PC-3 (cell line): Measurements from ENCODE around the gene SLC4A9. TPM values are rescaled to one million over a fixed set of nuclear protein-coding genes. Genes with fewer than 3 reads are reported as not detected.
A peak's percentile ranks its signal among the peaks of the same experiment; 100 is the strongest.

Experiments
- ATAC-seq: fragments of 200-7000 bp; cut with Tn5 transposase; 2 replicates; pipeline ENCODE4 v1.9.1; 2020; ENCODE audit warnings: mild to moderate bottlenecking, moderate library complexity
- BruUV-seq: library from RNA; stranded (reverse); fragments of 400-500 nt; replicated peaks from 2 replicates; lab custom pipeline; 2021; lab: Mats Ljungman, UMichigan
- CTCF ChIA-PET: fragments of 300-600 bp; sonication (Branson Sonifier 250); formaldehyde crosslinking; loops from one replicate; lab custom pipeline; 2022; ENCODE audit warnings: antibody characterized with exemption; lab: Charles Lee
- POLR2A ChIA-PET: fragments of 300-600 bp; sonication (Branson Sonifier 250); formaldehyde crosslinking; loops from one replicate; lab custom pipeline; 2022; ENCODE audit warnings: antibody characterized with exemption; ENCODE audit not compliant: unreplicated experiment; lab: Charles Lee
- DNase-seq: peaks from one replicate; pipeline ENCODE4 v3.0.0-alpha.2; 2015
- H2AFZ ChIP-seq: fragments of 300-600 bp; sonication (generic); 2 replicates; pipeline ENCODE4 v1.6.0; 2016; ENCODE audit warnings: antibody characterized with exemption, low read length
- H3F3A ChIP-seq: fragments of 300-600 bp; sonication (generic); one replicate; pipeline ENCODE4 v1.6.0; 2017; ENCODE audit warnings: antibody characterized with exemption, low read length, control low read depth, mild to moderate bottlenecking; ENCODE audit not compliant: unreplicated experiment
- H3K27ac ChIP-seq: fragments of 300-600 bp; sonication (generic); 2 replicates; pipeline ENCODE4 v1.5.1; 2016; ENCODE audit warnings: mild to moderate bottlenecking, low read length
- H3K27me3 ChIP-seq: fragments of 300-600 bp; sonication (generic); 2 replicates; pipeline ENCODE4 v1.6.1; 2016; ENCODE audit warnings: low read length, mixed read lengths
- H3K36me3 ChIP-seq: fragments of 300-600 bp; sonication (generic); 2 replicates; pipeline ENCODE4 v1.6.1; 2016; ENCODE audit warnings: low read depth, mixed run types, low read length, mixed read lengths
- H3K4me1 ChIP-seq: fragments of 300-600 bp; sonication (generic); 2 replicates; pipeline ENCODE4 v1.5.1; 2016; ENCODE audit warnings: low read length; ENCODE audit not compliant: insufficient read depth
- H3K4me2 ChIP-seq: fragments of 300-600 bp; sonication (generic); 2 replicates; pipeline ENCODE4 v1.6.0; 2016; ENCODE audit warnings: low read length
- H3K4me3 ChIP-seq: fragments of 300-600 bp; sonication (generic); 2 replicates; pipeline ENCODE4 v1.5.1; 2016; ENCODE audit warnings: mild to moderate bottlenecking, low read length, mixed read lengths
- H3K79me2 ChIP-seq: fragments of 300-600 bp; sonication (generic); 2 replicates; pipeline ENCODE4 v1.6.1; 2017; ENCODE audit warnings: low read length, mixed read lengths
- H3K9ac ChIP-seq: fragments of 300-600 bp; sonication (generic); 2 replicates; pipeline ENCODE4 v1.6.0; 2016; ENCODE audit warnings: mild to moderate bottlenecking, low read length
- H3K9me2 ChIP-seq: fragments of 300-600 bp; sonication (generic); replicated peaks from 2 replicates; pipeline ENCODE4 v1.6.1; 2016; ENCODE audit warnings: mixed run types, low read length, mixed read lengths
- H3K9me3 ChIP-seq: fragments of 300-600 bp; sonication (generic); 2 replicates; pipeline ENCODE4 v1.6.1; 2016; ENCODE audit warnings: low read length, mixed read lengths
- H4K20me1 ChIP-seq: fragments of 300-600 bp; sonication (generic); 2 replicates; pipeline ENCODE4 v1.6.1; 2016; ENCODE audit warnings: low read length, mixed read lengths
- CTCF ChIP-seq: fragments of 300-600 bp; sonication (generic); conservative IDR thresholded peaks from 2 replicates; pipeline ENCODE4 v1.5.1; 2017; ENCODE audit warnings: antibody characterized with exemption, low read depth, mild to moderate bottlenecking, low read length
- EZH2 ChIP-seq: fragments of 300-600 bp; sonication (generic); IDR thresholded peaks from one replicate; pipeline ENCODE4 v1.6.1; 2017; ENCODE audit warnings: antibody characterized with exemption, mild to moderate bottlenecking, low read length; ENCODE audit not compliant: unreplicated experiment
- EZH2phosphoT487 ChIP-seq: fragments of 300-600 bp; sonication (generic); IDR thresholded peaks from 2 replicates; pipeline ENCODE4 v1.6.1; 2018; ENCODE audit warnings: mild to moderate bottlenecking, antibody characterized with exemption, low read length, borderline replicate concordance
- intact Hi-C: fragments of 100-400 bp; cut with micrococcal nuclease; formaldehyde crosslinking; loops from 2 replicates; pipeline ENCODE4 v1.9.0; 2023
- total RNA-seq: library from RNA; depleted of rRNA; stranded (reverse); fragments of >200 nt; gene quantifications from 2 replicates; pipeline ENCODE4 v1.2.3, GENCODE V29; 2014

SLC4A9 gene
- total RNA-seq, 1 experiment from 2014 or later: 0.29 TPM

- POLR2A ChIA-PET: interaction anchor here (0.7 kb wide), 1 partner anchor 48 kb away, joined by 21 read pairs; no protein-coding TSS in a partner anchor
- Histone ChIP-seq H3K27ac (no peak overlapping the region), H3K79me2 (peaks cover 78% of the 10 kb centered on the region)
Measured at GRCh38 chr5:140340605-140341121, 19.3 kb upstream of the SLC4A9 start.

GRCh38 chr5:140341591-140341990 is 18.4 kb upstream of the SLC4A9 start:
- peaks cover 59% of the 10 kb centered on the region for H4K20me1 ChIP-seq
- peaks cover 6% of the 10 kb centered on the region for H3F3A ChIP-seq
- peaks cover 65% of the 10 kb centered on the region for H3K4me1 ChIP-seq
- DNase-seq (no peak), ATAC-seq (no peak)
- H3K9me2 ChIP-seq: no peaks in the 10 kb centered on the region
- H3K9ac ChIP-seq: no peak overlapping the region
- H3K4me3 ChIP-seq: no peak overlapping the region
- H3K27me3 ChIP-seq: no peaks in the 10 kb centered on the region
- H3K36me3 ChIP-seq: peaks cover 61% of the 10 kb centered on the region
- TF ChIP-seq EZH2 (no peak), CTCF (no peak), EZH2phosphoT487 (no peak)
- 0 out of 2 replicates have a peak overlapping the region, but pooled peaks have one; percentile 9 for H3K4me2 ChIP-seq
- peaks cover 81% of the 10 kb centered on the region for H3K79me2 ChIP-seq
- CTCF ChIA-PET: no interaction called here
- no TSS peak for BruUV-seq
- POLR2A ChIA-PET: interaction anchor here (0.6 kb wide), 1 partner anchor 91 kb away, joined by 4 read pairs; no protein-coding TSS in a partner anchor
- no peak overlapping the region for H3K27ac ChIP-seq
- H2AFZ ChIP-seq: no peak overlapping the region
- intact Hi-C loops: no loop called here
- H3K9me3 ChIP-seq: no peaks in the 10 kb centered on the region

More at GRCh38 chr5:140340605-140341121, 19.3 kb upstream of the SLC4A9 start:
- TF ChIP-seq EZH2phosphoT487 (no peak), CTCF (no peak), EZH2 (no peak)
- Histone ChIP-seq H4K20me1 (peaks cover 64% of the 10 kb centered on the region), H3K4me1 (peaks cover 65% of the 10 kb centered on the region), H3K36me3 (peaks cover 68% of the 10 kb centered on the region), H3K4me2 (no peak overlapping the region), H3K9ac (no peak overlapping the region), H3K27me3 (no peaks in the 10 kb centered on the region), H3K9me3 (no peaks in the 10 kb centered on the region), H3F3A (peaks cover 6% of the 10 kb centered on the region), H3K4me3 (no peak overlapping the region), H3K9me2 (no peaks in the 10 kb centered on the region), H2AFZ (no peak overlapping the region)
- DNase-seq (peak; percentile 29), ATAC-seq (no peak)
- CTCF ChIA-PET: no interaction called here
- intact Hi-C loops: no loop called here
- BruUV-seq: no TSS peak

GRCh38 chr5:140342287-140342686 is 17.7 kb upstream of the SLC4A9 start:
- TF ChIP-seq EZH2phosphoT487 (no peak), EZH2 (no peak), CTCF (no peak)
- Histone ChIP-seq H3K36me3 (peaks cover 56% of the 10 kb centered on the region), H3K9me3 (no peaks in the 10 kb centered on the region), H3K4me3 (no peak overlapping the region), H3K9ac (no peak overlapping the region), H3K79me2 (peaks cover 76% of the 10 kb centered on the region), H3K27ac (no peak overlapping the region), H3K27me3 (no peaks in the 10 kb centered on the region), H3K9me2 (no peaks in the 10 kb centered on the region), H2AFZ (no peak overlapping the region), H3K4me2 (peak overlapping the region; percentile 9; the same call in 1 of the 2 replicates), H3F3A (peaks cover 6% of the 10 kb centered on the region), H4K20me1 (peaks cover 58% of the 10 kb centered on the region), H3K4me1 (peaks cover 71% of the 10 kb centered on the region)
- DNase-seq (no peak), ATAC-seq (no peak)
- ChIA-PET POLR2A (interaction anchor here (0.5 kb wide), 1 partner anchor 378 kb away, joined by 10 read pairs; no protein-coding TSS in a partner anchor), CTCF (no interaction called here)
- intact Hi-C loops: no loop called here
- BruUV-seq: no TSS peak
